PFSK-1 (cell line): ENCODE results near the gene GSG1L2.

Experiments
- FOXP2 ChIP-seq: optimal IDR thresholded peaks from 2 replicates; pipeline ENCODE3; 2011; ENCODE audit warnings: borderline replicate concordance, control low read depth, inconsistent platforms; ENCODE audit not compliant: insufficient read depth; ENCODE audit errors: extremely low read length, extremely low read depth
- POLR2AphosphoS5 ChIP-seq: IDR thresholded peaks from 2 replicates; pipeline ENCODE4 v1.6.1; 2012; ENCODE audit warnings: low read depth, mild to moderate bottlenecking, control low read depth, low read length, moderate library complexity
- REST ChIP-seq, 2 experiments: IDR thresholded peaks; 2 replicates each; pipeline versions ENCODE4 v1.6.1 to v1.8.0; 2011 to 2012; ENCODE audit warnings: low read depth in 2 of 2, low read length in 2 of 2, control low read depth in 1 of 2, inconsistent platforms in 1 of 2, mild to moderate bottlenecking in 1 of 2, moderate library complexity in 1 of 2; ENCODE audit not compliant: insufficient read depth in 1 of 2
- SIN3A ChIP-seq: IDR thresholded peaks from 2 replicates; pipeline ENCODE4 v1.6.1; 2012; ENCODE audit warnings: mild to moderate bottlenecking, low read length, moderate library complexity, borderline replicate concordance; ENCODE audit not compliant: insufficient read depth
- TAF1 ChIP-seq: IDR thresholded peaks from 2 replicates; pipeline ENCODE4 v1.6.1; 2012; ENCODE audit warnings: low read length, control low read depth, borderline replicate concordance; ENCODE audit not compliant: insufficient read depth

GSG1L2 gene

GRCh38 chr17:9784544-9784943 is 37.3 kb downstream of the GSG1L2 start:
- TF ChIP-seq FOXP2 (no peak), POLR2AphosphoS5 (no peak), SIN3A (no peak), TAF1 (no peak), REST (IDR thresholded peaks at IDR 0.05; ENCODE audit: insufficient read depth in 1 of 2, low read depth in 2 of 2, low read length in 2 of 2) (no peak)

- TF ChIP-seq SIN3A = no peak
These were observed 38.8 kb downstream of the GSG1L2 start for GRCh38 chr17:9783050-9783449.

- TF ChIP-seq SIN3A (no peak), TAF1 (no peak), POLR2AphosphoS5 (no peak), REST (IDR thresholded peaks at IDR 0.05; ENCODE audit: insufficient read depth in 1 of 2, low read depth in 2 of 2, low read length in 2 of 2) (no peak), FOXP2 (no peak)
These were observed 41.3 kb downstream of the GSG1L2 start for GRCh38 chr17:9780552-9780951.

GRCh38 chr17:9776911-9777310 is 45.0 kb downstream of the GSG1L2 start:
- no peak for TF ChIP-seq TAF1
- no peak for TF ChIP-seq REST (IDR thresholded peaks at IDR 0.05; ENCODE audit: insufficient read depth in 1 of 2, low read depth in 2 of 2, low read length in 2 of 2)
- no peak for TF ChIP-seq POLR2AphosphoS5
- TF ChIP-seq SIN3A = no peak
- TF ChIP-seq FOXP2 = no peak

GRCh38 chr17:9772658-9773057 is 49.2 kb downstream of the GSG1L2 start:
- TF ChIP-seq FOXP2 (no peak), POLR2AphosphoS5 (no peak), TAF1 (no peak), SIN3A (no peak), REST (IDR thresholded peaks at IDR 0.05; ENCODE audit: insufficient read depth in 1 of 2, low read depth in 2 of 2, low read length in 2 of 2) (no peak)
